ENCODE measurements around the gene MPV17L2.

DNA sequence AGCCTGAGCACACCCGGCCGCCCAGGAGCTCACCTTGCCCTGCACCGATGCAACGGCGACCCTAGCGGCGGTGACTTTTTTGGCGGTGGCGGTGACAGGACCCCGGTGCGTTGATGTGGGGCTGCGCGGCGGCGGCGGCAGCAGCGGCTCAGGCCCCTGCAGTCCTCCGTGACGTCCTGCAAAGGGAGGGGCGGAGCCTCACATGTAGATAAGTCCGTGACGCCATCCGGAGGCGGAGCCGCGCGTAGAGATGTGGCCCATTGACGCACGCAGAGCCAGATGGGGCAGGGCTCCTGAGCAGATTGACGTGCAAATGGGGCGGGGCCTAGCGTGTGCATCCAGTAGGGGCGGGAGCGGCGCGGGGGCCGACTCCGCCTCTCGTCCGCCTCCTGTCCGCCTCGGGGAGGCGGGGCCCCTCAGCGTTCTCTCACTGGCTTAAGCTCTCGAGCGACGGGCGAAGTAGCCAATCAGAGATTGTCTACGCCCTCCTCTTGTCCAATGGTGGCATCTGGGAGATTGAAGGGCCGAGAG, 10.9 kb downstream of the MPV17L2 start, which contains the start of gene RAB3A:
- TF ChIP-seq, protein P1, sequence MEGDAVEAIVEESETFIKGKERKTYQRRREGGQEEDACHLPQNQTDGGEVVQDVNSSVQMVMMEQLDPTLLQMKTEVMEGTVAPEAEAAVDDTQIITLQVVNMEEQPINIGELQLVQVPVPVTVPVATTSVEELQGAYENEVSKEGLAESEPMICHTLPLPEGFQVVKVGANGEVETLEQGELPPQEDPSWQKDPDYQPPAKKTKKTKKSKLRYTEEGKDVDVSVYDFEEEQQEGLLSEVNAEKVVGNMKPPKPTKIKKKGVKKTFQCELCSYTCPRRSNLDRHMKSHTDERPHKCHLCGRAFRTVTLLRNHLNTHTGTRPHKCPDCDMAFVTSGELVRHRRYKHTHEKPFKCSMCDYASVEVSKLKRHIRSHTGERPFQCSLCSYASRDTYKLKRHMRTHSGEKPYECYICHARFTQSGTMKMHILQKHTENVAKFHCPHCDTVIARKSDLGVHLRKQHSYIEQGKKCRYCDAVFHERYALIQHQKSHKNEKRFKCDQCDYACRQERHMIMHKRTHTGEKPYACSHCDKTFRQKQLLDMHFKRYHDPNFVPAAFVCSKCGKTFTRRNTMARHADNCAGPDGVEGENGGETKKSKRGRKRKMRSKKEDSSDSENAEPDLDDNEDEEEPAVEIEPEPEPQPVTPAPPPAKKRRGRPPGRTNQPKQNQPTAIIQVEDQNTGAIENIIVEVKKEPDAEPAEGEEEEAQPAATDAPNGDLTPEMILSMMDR (IDR thresholded peaks at IDR 0.05; ENCODE audit: poor library complexity): no peak
- TF ChIP-seq EZH2phosphoT487 (IDR thresholded peaks at IDR 0.05; ENCODE audit: low read depth, severe bottlenecking, unreplicated experiment): no peak
